Stimulated activated CD8-positive, alpha-beta memory T cell treated with anti-CD3 and anti-CD28 coated beads, Interleukin-2, amount 100 ng/mL, for 1 hour (primary cell): Measurements from ENCODE around the gene PJVK.
"Not testable (repeated sequence)": the region's sequence is repeated elsewhere in the genome, so short reads cannot be mapped to it uniquely, and the experiment has no call there.

Experiments
- DNase-seq, 2 donors: peaks; one replicate each; pipeline ENCODE4 v3.0.0-alpha.2; 2020; ENCODE audit warnings: low read depth in 2 of 2

The PJVK gene

GRCh38 chr2:178436662-178437061 is 14.5 kb upstream of the PJVK start:
- no peak for DNase-seq

DNA sequence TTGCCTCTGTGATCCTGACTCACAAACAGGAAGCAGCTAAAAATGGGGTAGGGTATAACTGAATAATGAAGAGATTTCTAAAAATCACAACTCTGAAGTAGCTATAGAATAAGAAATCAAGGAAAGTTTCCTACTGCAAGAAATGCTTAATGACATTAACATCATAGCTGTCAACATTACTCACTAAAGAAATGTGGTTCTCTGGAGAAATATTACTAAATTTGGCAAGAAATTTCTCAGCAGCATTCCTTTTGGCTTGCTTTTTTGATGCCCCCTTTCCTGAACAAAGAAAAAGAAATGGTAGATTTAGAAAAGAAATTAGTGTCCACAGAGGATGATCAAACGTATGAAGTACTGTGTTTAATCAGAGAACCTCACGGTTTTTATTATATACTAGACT is 9.8 kb upstream of the PJVK start:
- no peak for DNase-seq

DNA sequence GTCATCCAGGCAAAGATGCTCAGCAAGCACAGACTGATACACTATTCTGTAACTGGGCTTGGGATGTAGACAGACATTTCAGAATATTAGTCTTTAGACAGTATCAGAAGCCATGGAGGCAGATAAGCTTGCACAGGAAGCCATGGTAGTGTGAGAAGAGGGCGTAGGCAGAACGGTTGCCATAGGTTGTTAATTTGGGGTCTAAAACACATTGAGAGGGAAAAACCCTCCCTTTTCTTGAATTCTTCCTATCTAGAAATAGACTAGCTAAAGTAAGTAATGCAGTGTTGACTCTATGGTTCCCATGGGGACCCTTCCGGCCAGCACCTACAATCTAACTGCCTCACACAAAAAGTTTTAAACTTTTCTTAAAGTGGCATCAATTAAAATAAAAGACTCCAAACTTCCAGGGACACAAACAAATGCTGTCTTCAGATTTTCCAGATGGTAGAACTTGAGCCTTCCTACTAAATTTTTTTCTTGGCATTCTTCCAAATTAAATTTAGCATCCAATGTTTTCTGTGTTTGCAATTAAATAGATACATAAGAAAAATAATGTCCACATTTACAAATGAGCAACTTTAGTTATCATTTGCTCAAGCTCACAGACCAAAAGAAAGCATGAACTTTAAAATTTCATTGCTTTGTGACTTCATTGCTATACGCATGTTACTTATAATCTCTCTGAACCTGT is 2.1 kb upstream of the PJVK start:
- DNase-seq: no peak

DNA sequence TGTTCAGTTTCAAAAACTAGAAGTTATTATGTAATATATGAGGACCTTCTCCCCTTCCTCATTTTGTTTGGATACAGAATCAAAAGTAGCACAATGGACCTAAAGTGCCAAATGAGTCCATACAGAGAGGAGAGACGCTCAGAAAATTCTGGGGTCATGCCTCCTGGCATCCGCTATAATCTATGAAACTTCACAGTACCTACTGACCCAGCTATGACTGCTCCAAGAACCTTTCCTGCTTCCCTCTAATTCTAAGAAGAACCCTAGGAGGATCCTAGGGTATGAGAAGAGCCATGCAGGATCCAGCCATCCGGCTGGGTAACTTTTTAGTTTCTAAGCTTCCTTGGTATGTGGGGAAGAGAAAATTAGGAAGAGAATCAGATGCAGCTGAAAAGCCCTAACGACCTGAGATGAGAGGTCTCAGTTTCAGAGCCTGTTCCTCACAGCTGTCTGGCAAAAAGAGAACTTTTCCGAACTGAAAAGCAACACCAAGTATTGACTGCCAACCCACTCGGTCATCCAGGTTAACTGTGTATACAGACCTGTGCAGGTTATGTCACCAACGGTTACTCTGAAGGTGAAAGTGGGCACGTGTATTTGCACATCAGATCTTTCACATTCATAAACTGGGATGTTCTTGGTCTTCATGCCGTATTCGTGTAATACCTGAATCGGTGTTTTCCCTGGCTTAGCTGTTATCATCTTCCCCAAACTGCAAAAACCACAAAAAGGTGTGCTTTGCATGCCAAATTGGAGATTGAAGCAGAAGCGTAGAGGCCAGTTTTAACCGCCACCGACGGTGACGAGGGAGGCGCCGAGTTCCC is 1.3 kb upstream of the PJVK start:
- DNase-seq: no peak

- DNase-seq: no peak
These were observed 729 bp upstream of the PJVK start for GRCh38 chr2:178450524-178450773.

GRCh38 chr2:178452334-178452733 is 1.2 kb downstream of the PJVK start:
- no peak for DNase-seq

DNA sequence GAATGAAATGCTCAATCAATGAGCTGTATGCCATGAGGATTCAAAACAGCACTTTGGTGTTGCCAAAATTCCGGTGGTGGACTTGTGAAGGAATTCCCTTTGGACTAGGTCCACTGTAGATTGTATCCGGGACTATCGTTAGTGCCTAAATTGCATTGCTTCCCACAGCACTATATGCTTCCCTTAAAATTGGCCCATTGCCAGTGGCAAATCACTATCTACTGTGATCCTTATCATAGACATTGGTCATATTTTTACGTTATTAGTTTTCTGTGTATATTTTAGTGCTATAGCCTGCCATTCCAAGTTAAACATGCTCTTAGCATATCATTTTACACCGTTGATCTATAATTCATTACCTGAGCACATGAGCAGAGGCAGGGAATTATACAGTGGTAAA is 1.7 kb downstream of the PJVK start:
- no peak for DNase-seq

- no peak for DNase-seq
These were observed 4.8 kb downstream of the PJVK start for GRCh38 chr2:178455947-178456346.

DNA sequence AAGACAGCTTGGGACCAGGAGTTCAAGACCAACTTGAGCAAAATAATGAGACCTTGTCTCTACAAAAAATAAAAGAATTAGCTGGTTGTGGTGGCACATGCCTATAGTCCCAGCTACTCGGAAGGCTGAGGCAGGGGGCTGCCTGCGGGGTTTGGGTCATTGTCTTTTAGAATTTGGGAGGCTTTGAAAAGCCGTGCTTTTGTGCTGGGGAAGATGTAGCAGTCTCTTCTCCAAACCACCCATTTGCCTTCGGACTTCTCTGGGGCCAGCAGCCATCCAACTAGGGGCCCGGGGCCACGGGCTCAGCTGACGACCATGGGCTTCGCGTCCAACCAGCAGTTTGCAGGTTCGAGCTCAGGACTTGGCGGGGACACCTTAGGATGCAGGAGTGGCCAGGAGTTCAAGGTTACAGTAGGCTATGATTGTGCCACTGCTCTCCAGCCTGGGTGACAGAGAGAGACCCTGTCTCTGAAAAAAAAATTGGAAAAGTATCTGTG is 6.3 kb downstream of the PJVK start:
- no peak for DNase-seq

DNA sequence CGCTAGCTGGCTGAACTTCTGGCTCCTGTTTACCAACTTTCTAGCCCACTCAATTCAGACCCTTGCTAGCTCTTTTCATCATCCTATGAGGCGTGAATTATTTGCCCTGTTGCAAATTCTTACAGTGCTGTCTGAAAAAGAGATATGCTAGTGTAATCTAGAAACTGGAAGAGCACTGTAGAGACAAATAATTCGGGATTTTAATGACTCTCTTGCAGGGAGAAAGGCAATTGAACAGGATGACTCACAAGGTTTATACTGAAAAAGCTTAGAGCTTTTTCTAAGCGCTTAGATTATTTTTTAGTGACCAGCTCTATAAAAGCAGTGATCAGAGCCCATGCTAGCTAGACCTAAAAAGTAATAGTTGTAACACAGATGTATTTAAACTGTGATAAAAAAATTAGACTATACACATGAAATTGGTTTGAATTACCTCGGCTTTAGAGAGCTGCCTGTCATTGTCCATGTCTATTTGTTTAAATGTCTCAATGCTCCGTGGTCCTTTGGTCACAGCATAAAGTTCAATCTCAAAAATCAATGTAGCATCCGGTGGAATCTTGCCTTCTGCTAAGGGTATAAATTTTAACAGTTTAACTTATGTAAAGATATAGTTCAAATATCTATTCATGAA is 18.2 kb downstream of the PJVK start:
- no peak for DNase-seq

GRCh38 chr2:178471313-178471712 is 20.1 kb downstream of the PJVK start:
- DNase-seq: not testable (repeated sequence)

- DNase-seq: no peak
These were observed 22.2 kb downstream of the PJVK start for GRCh38 chr2:178473373-178473772.

- DNase-seq: no peak
These were observed 22.8 kb downstream of the PJVK start for GRCh38 chr2:178473931-178474330.

GRCh38 chr2:178474560-178474959 is 23.4 kb downstream of the PJVK start:
- DNase-seq: no peak

- no peak for DNase-seq
These were observed 25.3 kb downstream of the PJVK start for GRCh38 chr2:178476477-178476876.

DNA sequence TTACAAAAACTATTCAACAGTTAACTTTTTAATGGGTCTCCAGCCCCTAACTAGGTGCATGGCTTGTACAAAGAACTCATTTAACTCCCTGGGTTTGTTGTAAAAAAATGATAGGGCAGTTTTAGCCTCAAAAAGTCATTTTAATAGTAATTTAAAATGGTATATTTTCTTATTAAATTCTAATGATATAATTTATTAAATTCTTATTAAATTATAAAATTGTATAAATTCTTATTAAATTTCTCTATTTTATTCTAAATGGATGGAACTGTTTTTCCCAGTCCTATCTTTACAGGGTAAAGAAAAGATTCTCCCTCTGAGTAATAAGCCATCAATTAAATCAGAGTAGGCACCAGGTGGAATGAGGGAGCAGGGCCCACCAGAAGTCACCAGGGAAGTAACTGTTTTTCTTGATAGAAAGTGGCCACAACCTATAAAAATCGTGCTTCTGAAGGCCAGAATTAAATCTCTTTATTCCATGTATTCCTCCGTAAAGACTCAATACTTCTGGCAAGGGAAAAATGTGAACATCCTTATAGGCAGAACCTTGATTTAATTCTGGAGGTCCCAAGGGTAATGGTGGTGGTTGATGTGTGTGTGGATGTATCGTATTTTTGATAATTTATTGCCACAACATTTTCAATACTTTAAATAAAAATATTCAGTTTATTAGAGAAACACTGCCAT is 26.4 kb downstream of the PJVK start:
- DNase-seq: no peak

DNA sequence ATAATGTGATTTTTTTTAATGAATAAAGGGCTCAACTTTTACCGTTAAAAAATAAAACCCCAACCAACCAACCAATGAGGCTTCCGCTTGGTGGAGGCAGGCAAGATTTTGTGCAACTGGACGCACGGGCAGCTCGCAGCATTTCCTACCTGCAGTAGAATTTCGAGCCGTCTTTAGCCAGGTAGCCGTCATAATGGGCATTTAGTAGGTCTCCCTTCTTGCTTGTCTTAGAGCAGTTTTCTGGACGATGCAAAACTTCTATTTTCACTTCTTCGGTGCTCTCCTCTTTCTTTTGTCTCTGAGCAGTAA is 26.9 kb downstream of the PJVK start:
- no peak for DNase-seq

DNA sequence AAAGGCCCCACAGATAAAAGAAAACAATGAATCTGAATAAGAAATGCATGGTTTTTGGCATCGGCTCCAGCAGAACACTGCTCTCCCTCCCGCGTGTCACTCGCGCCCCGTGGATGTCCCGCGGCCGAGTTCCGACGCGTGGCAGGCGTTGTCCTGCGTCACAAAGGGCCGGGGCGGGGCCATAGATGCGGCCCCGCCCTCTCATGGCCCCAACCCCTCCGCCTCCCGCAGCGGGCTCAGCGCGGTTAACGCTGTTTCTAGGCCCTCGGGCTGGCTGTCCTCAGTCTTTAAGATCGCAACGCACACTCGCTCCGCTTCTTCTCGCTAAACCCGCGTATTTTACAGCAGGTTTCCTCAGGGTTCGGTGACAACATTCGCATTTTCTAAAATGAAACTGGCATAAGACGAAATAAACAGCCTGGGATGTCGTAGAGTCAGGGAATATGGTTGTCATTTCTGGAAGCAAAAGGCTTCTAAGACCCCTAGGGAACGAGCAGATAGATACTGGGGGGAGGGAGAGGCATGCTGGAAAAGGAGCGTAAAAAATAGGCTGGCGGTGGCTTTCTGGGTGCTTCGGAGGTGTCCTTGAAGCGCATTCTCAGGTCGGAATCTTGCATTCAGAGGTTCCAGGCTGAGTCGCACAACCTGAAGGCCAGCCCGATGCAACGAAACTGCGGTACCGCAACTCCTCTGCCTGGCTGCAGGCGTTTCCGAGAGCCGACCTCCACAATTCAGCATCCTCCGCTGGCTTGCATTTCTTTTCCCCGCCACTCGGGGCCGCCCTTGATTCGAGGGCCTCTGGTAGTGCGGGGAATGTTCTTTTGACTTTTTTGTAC is 27.5 kb downstream of the PJVK start, which contains the start of gene FKBP7:
Gene FKBP7, minus strand, starts transcription at position 162 of the 836 bp plus-strand sequence. Its CDS starts 101 bp downstream, at position 61.
- DNase-seq: peak; percentile 63 to 75

DNA sequence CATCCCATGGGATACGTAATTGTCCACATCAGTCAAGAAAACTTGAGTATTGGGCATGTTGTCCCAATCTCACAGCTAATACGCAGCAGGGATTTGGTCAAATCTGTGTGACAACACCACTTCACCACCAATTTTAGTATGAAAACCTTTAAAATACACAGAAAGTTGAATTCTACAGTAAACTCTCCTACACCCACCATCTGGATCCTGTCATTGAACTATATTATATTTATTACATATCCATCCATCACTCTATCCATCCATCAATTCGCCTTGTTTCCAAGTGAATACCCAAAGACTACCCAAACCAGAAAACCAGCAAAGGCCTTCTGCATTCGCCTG is 28.1 kb downstream of the PJVK start:
- no peak for DNase-seq

- no peak for DNase-seq
These were observed 28.6 kb downstream of the PJVK start for GRCh38 chr2:178479758-178480226.
